Activated T-cell treated with anti-CD3 and anti-CD28 coated beads, Interleukin-2, amount 50 U/mL, for 4 hours (primary cell): ENCODE data around the gene SLC25A21. TPM values are rescaled to one million over a fixed set of nuclear protein-coding genes. Genes with fewer than 3 reads are reported as not detected.

Experiments used
- ATAC-seq, 2 donors: fragments of 200-7000 bp; cut with Tn5 transposase; one replicate each; pipeline ENCODE4 v1.10.0; 2021
- DNase-seq: peaks from one replicate; pipeline ENCODE4 v3.0.0-alpha.2; 2020
- H3K27me3 Mint-ChIP-seq: one replicate; pipeline ENCODE4 v1.8.0; 2021; ENCODE audit warnings: low read depth, mixed read lengths
- H3K36me3 Mint-ChIP-seq: one replicate; pipeline ENCODE4 v1.8.0; 2022; ENCODE audit warnings: mixed read lengths; ENCODE audit not compliant: insufficient read depth
- H3K4me1 Mint-ChIP-seq: one replicate; pipeline ENCODE4 v1.8.0; 2021; ENCODE audit warnings: low read depth, mixed read lengths
- H3K4me3 Mint-ChIP-seq: one replicate; pipeline ENCODE4 v1.8.0; 2021; ENCODE audit warnings: mild to moderate bottlenecking, moderate library complexity, mixed read lengths
- H3K9me3 Mint-ChIP-seq: one replicate; pipeline ENCODE4 v1.8.0; 2021; ENCODE audit warnings: mixed read lengths
- total RNA-seq, 3 donors: library from RNA; stranded (reverse); gene quantifications; one replicate each; pipeline ENCODE4 v1.2.1, GENCODE V29; 2021

SLC25A21 gene
- total RNA-seq, 3 donors from 2014 or later, result not detected

DNA sequence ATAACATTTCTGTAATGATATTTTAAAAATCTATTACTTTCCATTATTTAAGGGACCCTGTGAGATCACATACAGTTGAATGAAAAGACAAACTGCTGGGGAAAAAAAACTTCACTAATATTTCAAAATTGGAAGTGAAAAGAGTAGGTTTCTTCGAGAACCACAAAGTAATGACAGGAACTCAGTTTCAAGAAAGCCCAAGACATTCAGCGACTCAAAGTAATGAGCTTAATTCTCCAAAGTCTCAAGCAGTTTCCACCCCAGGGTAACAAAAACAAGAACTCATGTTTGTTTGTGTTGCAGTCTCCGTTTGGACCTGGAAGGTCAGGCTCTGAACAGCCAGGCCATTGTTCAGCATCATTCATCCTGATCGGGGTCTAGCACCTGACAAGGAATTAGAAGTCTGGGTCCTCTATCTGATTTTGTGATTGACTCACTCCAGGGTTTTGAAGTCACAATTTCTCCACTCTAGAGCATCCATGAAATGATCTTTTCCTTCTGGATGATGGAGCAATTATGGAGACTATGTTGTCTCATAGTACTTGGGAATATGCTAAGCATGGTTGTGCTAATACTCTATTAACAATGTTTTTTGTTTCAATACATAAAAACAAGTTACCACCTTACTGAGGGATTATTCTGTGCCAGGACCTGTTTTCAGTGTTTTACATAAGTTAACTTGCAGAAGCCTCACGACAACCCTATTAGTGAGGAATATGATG, 126.9 kb downstream of the SLC25A21 start:
- Mint-ChIP-seq H3K27me3 (no peaks in the 10 kb centered on the region), H3K4me3 (no peak overlapping the region), H3K36me3 (no peaks in the 10 kb centered on the region), H3K9me3 (no peaks in the 10 kb centered on the region), H3K4me1 (no peaks in the 10 kb centered on the region)
- no peak for ATAC-seq
- DNase-seq, result no peak

DNA sequence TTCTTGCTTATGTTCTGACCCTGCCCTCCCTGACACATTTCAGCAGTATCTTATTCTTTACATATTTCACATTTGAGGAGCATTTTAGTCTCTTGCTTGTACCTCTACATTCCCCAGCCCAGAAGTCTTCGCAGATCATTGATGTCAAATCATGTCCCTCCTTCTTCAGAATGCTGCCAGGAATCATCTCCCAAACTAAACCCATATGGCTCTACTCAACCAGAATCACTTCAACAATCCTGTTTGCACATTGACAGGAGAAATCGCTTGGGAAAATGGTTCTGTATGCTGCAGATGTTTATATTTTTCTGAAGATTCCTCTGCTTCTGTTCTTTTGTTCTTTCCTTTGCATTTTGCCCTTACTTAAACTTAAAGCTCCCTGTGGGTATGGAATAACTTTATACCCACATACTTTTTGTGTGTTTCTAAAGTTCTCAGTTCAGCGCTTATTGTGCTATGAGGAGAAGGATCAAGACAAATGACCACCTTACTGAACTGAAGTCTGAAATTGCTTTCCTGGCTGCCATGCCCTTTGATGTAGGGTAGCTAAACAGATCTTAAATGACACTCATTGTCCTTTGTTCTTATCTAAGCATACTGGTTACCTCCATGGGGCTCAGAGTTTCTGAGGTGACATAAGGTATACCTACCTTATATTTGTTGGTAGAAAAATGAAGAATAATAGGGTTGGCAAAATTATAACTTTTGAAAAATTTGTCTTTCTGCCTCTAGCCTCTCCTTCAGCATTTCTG, 134.6 kb downstream of the SLC25A21 start:
- DNase-seq (no peak), ATAC-seq (no peak)
- Mint-ChIP-seq H3K27me3 (no peaks in the 10 kb centered on the region), H3K9me3 (peaks cover 5% of the 10 kb centered on the region), H3K36me3 (no peaks in the 10 kb centered on the region), H3K4me1 (no peaks in the 10 kb centered on the region), H3K4me3 (no peak overlapping the region)

DNA sequence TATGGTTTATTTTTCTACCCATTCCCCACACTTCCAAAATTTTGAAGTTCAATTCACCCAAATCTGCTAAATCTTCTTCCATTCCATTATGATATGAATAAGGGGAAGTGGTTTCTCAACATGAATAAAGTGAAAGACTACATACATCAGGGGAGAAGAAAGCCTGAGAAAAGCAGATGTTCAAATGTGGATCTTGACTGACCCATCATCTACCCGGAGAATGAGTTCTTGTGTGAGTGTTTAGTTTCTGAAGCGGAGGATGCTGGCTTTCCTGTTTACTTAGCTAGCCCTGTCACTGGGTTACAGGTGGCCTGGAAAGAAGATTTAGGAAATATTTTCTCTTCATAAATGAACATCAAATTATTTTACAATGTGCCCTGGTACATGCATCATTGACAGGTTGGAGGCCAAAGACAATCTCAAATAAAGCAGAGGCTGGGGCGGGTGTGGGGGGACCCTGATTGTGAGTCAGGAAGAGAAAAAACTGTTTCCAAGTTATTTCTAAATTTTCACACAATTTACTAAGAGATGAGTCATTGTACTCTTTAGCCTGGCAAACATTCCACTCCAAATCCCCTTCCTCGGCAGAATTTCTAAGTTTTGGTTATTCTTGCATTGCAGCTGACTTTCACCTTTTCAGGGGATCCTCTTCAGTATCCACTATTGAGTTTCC, 135.6 kb downstream of the SLC25A21 start:
- H3K4me1 Mint-ChIP-seq, result no peaks in the 10 kb centered on the region
- no peak overlapping the region for H3K4me3 Mint-ChIP-seq
- no peaks in the 10 kb centered on the region for H3K36me3 Mint-ChIP-seq
- DNase-seq (no peak), ATAC-seq (no peak)
- peaks cover 5% of the 10 kb centered on the region for H3K9me3 Mint-ChIP-seq
- no peaks in the 10 kb centered on the region for H3K27me3 Mint-ChIP-seq

DNA sequence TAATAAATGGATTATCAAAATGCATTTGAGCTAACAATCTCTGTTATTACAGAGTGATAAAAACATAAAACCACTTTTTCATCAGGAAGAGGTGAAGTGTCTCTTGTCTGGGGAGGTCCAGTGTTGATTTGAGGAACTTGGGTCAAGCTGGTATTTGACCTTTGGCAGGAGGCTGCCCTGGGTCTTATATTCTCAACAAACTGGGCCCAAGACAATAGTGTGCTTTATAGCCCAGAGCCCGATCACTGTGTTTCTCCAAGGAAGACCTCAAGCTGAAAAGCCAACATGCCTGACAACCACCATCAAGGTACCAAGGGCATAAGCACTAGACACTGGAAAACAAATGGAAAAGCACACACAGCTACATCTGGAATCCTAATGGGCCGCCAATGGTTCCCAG, 137.0 kb downstream of the SLC25A21 start:
- Mint-ChIP-seq H3K4me3 (no peak overlapping the region), H3K9me3 (peaks cover 5% of the 10 kb centered on the region), H3K36me3 (no peaks in the 10 kb centered on the region), H3K4me1 (no peaks in the 10 kb centered on the region), H3K27me3 (no peaks in the 10 kb centered on the region)
- no peak for DNase-seq
- no peak for ATAC-seq

DNA sequence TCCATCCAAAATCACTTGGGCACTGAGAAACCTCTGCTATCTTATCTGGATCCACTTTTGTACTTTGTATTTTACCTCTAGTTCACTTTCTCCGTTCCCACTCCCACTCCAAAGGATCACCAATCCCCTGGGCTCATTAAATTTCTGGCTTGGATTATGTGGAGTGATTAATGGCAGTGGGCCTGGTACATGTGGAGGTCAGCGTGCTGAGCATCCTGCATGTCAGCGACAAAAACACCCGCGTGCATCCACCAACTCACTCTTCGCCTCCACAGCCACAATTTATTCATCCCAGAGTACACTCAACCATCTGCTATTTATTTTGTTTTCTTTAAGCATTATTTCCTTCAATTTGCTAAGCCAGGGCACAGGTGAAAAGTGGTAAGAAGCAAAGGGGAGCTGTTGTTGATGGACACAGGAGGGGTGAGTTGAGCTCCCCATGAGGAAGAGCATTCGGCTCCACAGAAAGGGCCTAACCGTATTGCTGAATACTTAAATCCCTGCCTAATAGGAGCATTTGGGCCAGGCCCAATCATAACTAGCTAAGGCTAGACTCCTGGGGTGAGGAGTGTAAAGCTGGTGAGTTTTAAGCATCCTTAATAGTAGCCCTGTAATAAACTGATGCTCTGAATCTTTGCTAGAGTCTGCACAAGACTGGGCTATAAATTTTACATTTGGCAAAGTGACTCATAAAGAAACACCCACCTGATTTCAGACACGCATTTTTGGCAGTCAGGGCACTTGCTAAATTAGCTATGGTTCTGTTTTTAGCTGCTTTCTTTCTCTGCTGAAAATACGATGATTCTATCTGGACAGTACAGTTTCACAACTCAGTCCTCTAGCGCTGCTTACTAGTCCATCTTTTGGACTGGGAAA, 137.8 kb downstream of the SLC25A21 start:
- ATAC-seq (no peak), DNase-seq (no peak)
- Mint-ChIP-seq H3K4me1 (no peaks in the 10 kb centered on the region), H3K9me3 (peaks cover 5% of the 10 kb centered on the region), H3K36me3 (no peaks in the 10 kb centered on the region), H3K27me3 (no peaks in the 10 kb centered on the region), H3K4me3 (no peak overlapping the region)

DNA sequence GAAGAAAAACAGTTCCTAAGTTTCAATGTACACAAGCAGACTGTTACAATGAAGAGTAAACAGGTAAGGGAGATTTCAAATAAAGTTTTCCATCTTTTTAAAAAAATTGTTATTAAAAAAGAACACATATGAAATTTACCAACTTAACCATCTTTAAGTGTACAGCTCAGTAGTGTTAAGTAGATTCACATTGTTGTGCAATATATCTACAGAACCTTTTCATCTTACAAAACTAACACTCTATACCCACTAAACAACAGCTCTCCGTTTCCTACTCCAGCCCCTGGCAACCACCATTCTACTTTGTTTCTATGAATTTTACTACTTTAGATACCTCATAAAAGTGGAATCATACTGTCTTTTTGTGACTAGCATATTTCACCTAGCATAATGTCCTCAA, 139.5 kb downstream of the SLC25A21 start:
- Mint-ChIP-seq H3K9me3 (peaks cover 5% of the 10 kb centered on the region), H3K4me1 (no peaks in the 10 kb centered on the region), H3K36me3 (no peaks in the 10 kb centered on the region), H3K27me3 (no peaks in the 10 kb centered on the region), H3K4me3 (no peak overlapping the region)
- no peak for ATAC-seq
- DNase-seq, result no peak

DNA sequence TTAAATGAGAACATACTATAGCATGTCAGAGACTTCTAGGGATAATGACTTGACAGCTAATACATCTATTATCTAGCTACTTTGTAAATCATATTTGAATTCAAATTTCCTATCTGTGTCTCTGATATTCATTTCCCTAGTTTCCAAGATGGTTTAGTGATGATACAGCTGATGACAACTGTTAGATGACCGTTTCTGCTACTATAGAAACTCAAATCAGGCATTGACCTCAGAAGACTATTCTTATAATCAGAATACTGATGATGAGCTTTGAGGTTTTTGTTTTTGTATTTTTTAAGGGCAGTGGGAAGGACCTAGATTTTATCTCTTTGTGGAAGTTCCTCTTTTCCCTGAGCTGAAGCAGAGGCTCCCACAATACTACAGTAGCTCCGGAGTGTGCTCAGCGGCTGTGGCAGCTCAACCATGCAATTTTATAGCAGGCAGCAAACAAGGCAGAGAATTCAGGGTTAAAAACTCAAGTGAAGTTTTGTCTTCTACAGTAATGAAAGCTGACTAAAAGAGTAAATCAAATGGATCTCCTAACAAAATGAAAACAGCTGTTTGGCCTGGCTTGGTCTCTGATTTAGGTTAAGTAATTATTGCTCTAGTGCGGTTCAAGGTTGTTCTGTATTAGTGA, 145.1 kb downstream of the SLC25A21 start:
- ATAC-seq (no peak), DNase-seq (no peak)
- no peaks in the 10 kb centered on the region for H3K4me1 Mint-ChIP-seq
- no peaks in the 10 kb centered on the region for H3K27me3 Mint-ChIP-seq
- H3K9me3 Mint-ChIP-seq, result no peaks in the 10 kb centered on the region
- no peaks in the 10 kb centered on the region for H3K36me3 Mint-ChIP-seq
- no peak overlapping the region for H3K4me3 Mint-ChIP-seq

DNA sequence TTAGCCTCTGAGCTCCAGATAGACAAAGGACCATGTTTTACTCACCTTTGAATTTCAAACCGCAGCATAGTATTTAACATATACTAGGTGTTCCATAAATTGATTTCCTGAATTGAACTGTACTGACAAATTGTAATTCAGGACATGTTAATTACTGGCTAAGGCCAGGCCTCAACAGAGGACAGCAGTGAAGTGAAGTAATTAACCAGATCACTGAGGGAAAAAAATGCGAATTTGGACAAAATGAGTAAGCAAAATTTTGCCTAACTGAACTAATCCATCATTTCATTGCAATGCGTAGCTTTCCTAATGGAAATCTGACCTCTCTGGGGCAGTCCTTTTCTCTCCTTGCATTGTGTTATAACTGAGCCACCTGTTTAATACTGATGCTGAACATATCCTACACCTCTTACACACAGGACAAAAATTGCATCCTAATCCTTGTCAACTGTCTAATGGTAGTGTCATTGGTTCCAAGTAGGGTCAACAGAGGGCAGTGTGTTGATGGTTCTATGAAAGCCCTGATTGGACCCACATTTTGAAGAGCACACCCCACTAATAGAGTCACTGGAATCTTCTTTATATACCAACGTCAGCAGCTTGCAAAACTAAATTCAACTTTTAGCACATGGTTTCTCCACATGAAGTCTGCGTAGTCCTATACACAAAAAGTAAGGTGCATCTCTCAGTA, 148.4 kb downstream of the SLC25A21 start:
- Mint-ChIP-seq H3K9me3 (no peaks in the 10 kb centered on the region), H3K27me3 (no peaks in the 10 kb centered on the region), H3K4me1 (no peaks in the 10 kb centered on the region), H3K36me3 (no peaks in the 10 kb centered on the region), H3K4me3 (no peak overlapping the region)
- DNase-seq (no peak), ATAC-seq (no peak)

DNA sequence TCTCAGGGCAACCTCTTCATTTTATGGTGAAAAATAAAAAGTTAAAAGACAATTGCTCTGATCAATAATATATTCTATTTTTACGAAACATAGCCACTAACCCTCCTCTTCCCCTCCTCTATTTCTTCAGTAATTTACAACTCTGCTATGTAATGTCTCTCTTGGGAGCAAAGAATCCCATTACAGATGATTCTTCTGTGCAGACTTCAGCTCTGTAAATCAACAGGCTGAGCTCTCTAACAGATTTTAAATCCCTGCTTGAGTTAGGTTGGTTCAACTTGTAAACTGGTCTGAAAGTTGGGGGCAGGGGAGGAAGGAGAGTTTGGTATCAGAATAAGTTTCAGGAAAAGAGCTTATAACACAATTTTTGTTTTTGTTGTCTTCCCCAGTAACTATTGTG, 151.0 kb downstream of the SLC25A21 start:
- Mint-ChIP-seq H3K9me3 (peaks cover 6% of the 10 kb centered on the region), H3K4me3 (no peak overlapping the region), H3K27me3 (no peaks in the 10 kb centered on the region), H3K36me3 (no peaks in the 10 kb centered on the region), H3K4me1 (no peaks in the 10 kb centered on the region)
- DNase-seq, result no peak
- ATAC-seq, result no peak

DNA sequence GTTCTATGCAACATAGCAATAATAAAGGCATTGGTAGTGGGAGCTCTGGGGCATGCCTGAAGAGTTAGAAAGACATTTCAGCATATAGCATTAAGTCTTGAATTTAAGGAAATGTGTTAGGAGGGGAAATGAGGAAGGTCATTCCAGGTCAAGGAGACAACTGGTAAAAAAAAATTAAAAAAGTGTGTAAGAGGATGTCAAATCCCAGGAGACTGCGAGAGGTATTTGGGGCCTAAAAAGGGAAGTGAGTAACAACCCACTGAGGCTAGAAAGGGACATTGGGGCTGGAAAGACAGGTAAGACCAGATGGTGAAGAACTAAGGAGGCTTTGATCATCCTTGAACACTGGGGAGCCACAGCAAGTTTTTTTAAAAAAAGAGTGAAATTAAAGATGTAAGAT, 152.9 kb downstream of the SLC25A21 start:
- Mint-ChIP-seq H3K36me3 (no peaks in the 10 kb centered on the region), H3K9me3 (peaks cover 6% of the 10 kb centered on the region), H3K4me3 (no peak overlapping the region), H3K4me1 (no peaks in the 10 kb centered on the region), H3K27me3 (no peaks in the 10 kb centered on the region)
- ATAC-seq (no peak), DNase-seq (no peak)

DNA sequence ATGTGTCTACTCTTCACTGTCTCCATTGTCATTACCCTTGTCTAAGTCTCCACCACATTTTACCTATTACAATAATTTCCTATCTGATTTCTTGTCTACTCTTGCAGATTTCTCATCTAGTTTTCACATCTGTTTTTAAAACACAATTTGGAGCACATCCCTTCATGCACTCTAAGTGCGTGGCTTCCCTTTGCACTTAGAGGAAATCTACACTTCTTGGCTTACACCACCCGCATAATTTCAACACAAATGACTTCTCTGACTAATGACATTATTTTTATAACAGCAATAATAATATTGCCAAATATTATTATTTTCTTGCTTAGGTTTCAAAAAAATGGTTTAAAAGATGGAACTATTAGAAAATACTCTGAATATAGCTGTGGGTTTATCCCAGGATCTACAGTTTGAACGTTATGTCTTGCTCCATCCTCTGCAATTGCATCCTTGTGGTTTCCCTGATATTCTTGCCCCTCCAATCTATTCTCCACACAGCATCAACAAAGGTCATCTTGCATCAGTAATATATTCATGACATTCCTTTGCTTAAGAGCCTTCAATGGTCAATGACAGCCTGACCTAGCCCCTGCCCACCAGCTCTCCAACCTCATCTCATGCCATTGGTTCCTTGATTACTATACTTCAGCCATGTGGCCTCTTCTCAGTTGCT, 153.7 kb downstream of the SLC25A21 start:
- H3K27me3 Mint-ChIP-seq, result no peaks in the 10 kb centered on the region
- H3K9me3 Mint-ChIP-seq, result peaks cover 6% of the 10 kb centered on the region
- no peak overlapping the region for H3K4me3 Mint-ChIP-seq
- no peaks in the 10 kb centered on the region for H3K4me1 Mint-ChIP-seq
- H3K36me3 Mint-ChIP-seq, result no peaks in the 10 kb centered on the region
- ATAC-seq (no peak), DNase-seq (no peak)

DNA sequence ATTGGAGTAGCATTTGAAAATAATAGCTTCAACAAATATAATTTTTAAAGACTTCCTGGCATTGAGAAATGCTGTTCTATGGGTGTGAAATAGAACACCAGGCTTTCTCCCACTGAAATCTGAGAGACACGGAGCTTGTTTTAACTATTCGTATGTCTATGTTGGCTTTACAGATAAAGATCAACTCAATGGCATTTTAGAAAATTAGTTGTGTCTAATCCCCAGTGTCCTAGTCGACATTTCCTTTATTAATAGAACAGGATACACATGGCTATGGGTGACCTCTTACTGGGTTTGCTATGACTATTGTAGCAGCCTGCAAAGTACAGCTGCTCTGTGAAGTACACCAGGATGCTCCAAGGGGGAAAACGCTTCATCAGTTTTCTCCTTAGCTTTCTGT, 159.3 kb downstream of the SLC25A21 start:
- no peak for DNase-seq
- no peak for ATAC-seq
- H3K4me3 Mint-ChIP-seq, result no peak overlapping the region
- peaks cover 10% of the 10 kb centered on the region for H3K9me3 Mint-ChIP-seq
- no peaks in the 10 kb centered on the region for H3K36me3 Mint-ChIP-seq
- H3K27me3 Mint-ChIP-seq, result no peaks in the 10 kb centered on the region
- no peaks in the 10 kb centered on the region for H3K4me1 Mint-ChIP-seq

DNA sequence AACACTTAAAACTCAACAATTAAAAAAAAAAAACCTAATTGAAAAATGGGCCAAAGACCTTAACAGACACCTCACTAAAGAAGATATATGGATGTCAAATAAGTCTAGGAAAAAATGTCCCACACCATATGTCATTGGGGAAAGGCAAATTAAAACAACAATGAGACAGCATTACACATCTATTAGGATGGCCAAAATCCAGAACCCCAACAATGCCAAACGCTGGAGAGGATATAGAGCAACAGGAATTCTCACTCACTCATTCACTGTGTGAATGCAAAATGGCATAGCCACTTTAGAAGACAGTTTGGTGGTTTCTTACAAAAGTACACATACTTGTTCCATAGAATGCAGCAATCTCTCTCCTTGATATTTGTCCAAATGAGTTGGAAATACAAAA, 173.7 kb downstream of the SLC25A21 start:
- no peak overlapping the region for H3K4me3 Mint-ChIP-seq
- no peak for DNase-seq
- ATAC-seq, result no peak

More for the DNA sequence above, 173.7 kb downstream of the SLC25A21 start:
- Mint-ChIP-seq H3K9me3 (peaks cover 3% of the 10 kb centered on the region), H3K36me3 (no peaks in the 10 kb centered on the region), H3K27me3 (no peaks in the 10 kb centered on the region), H3K4me1 (no peaks in the 10 kb centered on the region)
